Measurements from ENCODE around the gene ARHGAP10. TPM values are rescaled to one million over a fixed set of nuclear protein-coding genes. Genes with fewer than 3 reads are reported as not detected.

Gene ARHGAP10
- total RNA-seq, 1 donor from 2014 or later: 64.0 TPM

- DNase-seq (no peak), ATAC-seq (ENCODE audit: poor library complexity) (no peak)
- intact Hi-C loops (cut with DNase I): no loop called here
Observed at GRCh38 chr4:148108766-148109165, 376.9 kb downstream of the ARHGAP10 start.

DNA sequence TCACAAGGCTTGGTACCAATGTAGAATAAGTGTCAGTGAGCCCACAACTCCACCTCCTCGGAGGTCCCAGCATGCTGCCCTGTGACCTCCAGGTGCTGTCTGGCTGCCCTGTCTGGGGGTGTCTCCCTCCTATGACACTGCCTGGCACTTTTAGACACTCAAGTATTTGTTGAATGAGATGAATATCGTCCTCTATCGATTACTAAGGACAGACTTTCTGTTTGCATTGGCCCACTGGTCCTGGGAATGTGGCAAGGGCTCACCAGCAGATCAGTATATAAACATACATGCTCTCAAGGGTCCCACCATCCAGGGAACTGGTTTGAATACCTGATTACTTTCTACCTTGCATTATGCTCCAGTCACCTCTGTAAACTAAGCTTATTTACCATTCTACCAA is 377.3 kb downstream of the ARHGAP10 start:
- ATAC-seq (ENCODE audit: poor library complexity): no peak
- DNase-seq: no peak
- intact Hi-C loops (cut with DNase I): no loop called here

- intact Hi-C loops (cut with DNase I): no loop called here
- ATAC-seq (ENCODE audit: poor library complexity) (no peak), DNase-seq (no peak)
Observed at GRCh38 chr4:148110169-148110568, 378.3 kb downstream of the ARHGAP10 start.

GRCh38 chr4:148112231-148112982 is 380.5 kb downstream of the ARHGAP10 start:
- intact Hi-C loops (cut with DNase I): no loop called here
- DNase-seq: no peak
- ATAC-seq (ENCODE audit: poor library complexity): no peak

DNA sequence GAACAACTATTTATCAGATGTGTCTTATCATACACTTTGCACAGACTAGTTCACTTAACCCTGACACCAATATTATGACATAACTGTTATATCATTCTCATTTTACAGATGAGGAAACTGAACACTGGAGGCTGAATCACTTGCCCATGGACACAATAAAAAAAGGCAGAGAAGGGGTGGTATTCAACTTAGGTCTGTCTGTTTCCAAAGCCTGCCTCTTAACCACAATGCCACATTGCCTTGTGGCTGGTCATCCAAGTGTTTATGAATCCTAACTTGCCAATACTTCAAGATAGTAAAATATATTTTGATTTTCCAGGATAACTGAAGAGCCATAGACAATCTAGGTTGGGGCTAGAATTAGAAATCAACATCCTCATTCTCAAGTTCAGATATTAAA is 382.5 kb downstream of the ARHGAP10 start:
- intact Hi-C loops (cut with DNase I): no loop called here
- ATAC-seq (ENCODE audit: poor library complexity) (no peak), DNase-seq (no peak)

- ATAC-seq (ENCODE audit: poor library complexity): no peak
- intact Hi-C loops (cut with DNase I): no loop called here
- DNase-seq: no peak
Observed at GRCh38 chr4:148116264-148116663, 384.4 kb downstream of the ARHGAP10 start.

- intact Hi-C loops (cut with DNase I): no loop called here
- ATAC-seq (ENCODE audit: poor library complexity) (no peak), DNase-seq (no peak)
Observed at GRCh38 chr4:148116969-148117368, 385.1 kb downstream of the ARHGAP10 start.

GRCh38 chr4:148118179-148118578 is 386.3 kb downstream of the ARHGAP10 start:
- DNase-seq: no peak
- intact Hi-C loops (cut with DNase I): no loop called here
- ATAC-seq (ENCODE audit: poor library complexity): no peak

GRCh38 chr4:148118633-148119032 is 386.7 kb downstream of the ARHGAP10 start:
- no peak for DNase-seq
- intact Hi-C loops (cut with DNase I): no loop called here
- ATAC-seq (ENCODE audit: poor library complexity): no peak

GRCh38 chr4:148120216-148120615 is 388.3 kb downstream of the ARHGAP10 start:
- no peak for DNase-seq
- intact Hi-C loops (cut with DNase I): no loop called here

More at GRCh38 chr4:148120216-148120615, 388.3 kb downstream of the ARHGAP10 start:
- ATAC-seq (ENCODE audit: poor library complexity): no peak

Small RNA genes lying within 50 kb of the gene (microRNA-seq; reads per million reads assigned to microRNA genes)
- gene MIR4799: 0.97 reads per million

Other genes starting within 250 kb of the ARHGAP10 start
- 26.5 TPM for gene TMEM184C, start 114.7 kb upstream of the ARHGAP10 start, total RNA-seq
- gene PRMT9, start 47.9 kb upstream of the ARHGAP10 start, total RNA-seq: 5.3 TPM

Data from Right ventricle myocardium superior (tissue), 1 donor.